ENCODE measurements around the gene RPL18.

- TF ChIP-seq, protein P1, sequence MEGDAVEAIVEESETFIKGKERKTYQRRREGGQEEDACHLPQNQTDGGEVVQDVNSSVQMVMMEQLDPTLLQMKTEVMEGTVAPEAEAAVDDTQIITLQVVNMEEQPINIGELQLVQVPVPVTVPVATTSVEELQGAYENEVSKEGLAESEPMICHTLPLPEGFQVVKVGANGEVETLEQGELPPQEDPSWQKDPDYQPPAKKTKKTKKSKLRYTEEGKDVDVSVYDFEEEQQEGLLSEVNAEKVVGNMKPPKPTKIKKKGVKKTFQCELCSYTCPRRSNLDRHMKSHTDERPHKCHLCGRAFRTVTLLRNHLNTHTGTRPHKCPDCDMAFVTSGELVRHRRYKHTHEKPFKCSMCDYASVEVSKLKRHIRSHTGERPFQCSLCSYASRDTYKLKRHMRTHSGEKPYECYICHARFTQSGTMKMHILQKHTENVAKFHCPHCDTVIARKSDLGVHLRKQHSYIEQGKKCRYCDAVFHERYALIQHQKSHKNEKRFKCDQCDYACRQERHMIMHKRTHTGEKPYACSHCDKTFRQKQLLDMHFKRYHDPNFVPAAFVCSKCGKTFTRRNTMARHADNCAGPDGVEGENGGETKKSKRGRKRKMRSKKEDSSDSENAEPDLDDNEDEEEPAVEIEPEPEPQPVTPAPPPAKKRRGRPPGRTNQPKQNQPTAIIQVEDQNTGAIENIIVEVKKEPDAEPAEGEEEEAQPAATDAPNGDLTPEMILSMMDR (IDR thresholded peaks at IDR 0.05), result no peak
- TF ChIP-seq POLR2A (IDR thresholded peaks at IDR 0.05) (no peak), POLR2AphosphoS5 (IDR thresholded peaks at IDR 0.05) (no peak), EP300 (IDR thresholded peaks at IDR 0.05) (no peak)
These were observed 15.0 kb upstream of the RPL18 start for GRCh38 chr19:48634036-48634342.
